HT1080 (cell line): ENCODE measurements around the gene PBX3. TPM values are rescaled to one million over a fixed set of nuclear protein-coding genes. Genes with fewer than 3 reads are reported as not detected.

ENCODE experiments used
- DNase-seq: peaks from one replicate; pipeline ENCODE4 v3.0.0-alpha.2; 2015; ENCODE audit warnings: low read depth
- total RNA-seq: library from RNA; depleted of rRNA; stranded (reverse); fragments of >200 nt; shearing (Covaris generic); gene quantifications from 2 replicates; pipeline ENCODE4 v1.2.3, GENCODE V29; 2014

Gene PBX3
- total RNA-seq, 1 experiment from 2014 or later, result 75.8 TPM

- DNase-seq, result no peak
These were observed 246.3 kb downstream of the PBX3 start for GRCh38 chr9:125993466-125993865.

GRCh38 chr9:125994066-125994943 is 247.1 kb downstream of the PBX3 start:
- DNase-seq, result no peak

- no peak for DNase-seq
These were observed 247.8 kb downstream of the PBX3 start for GRCh38 chr9:125995006-125995405.

GRCh38 chr9:125995706-125996105 is 248.5 kb downstream of the PBX3 start:
- DNase-seq, result no peak

- no peak for DNase-seq
These were observed 249.6 kb downstream of the PBX3 start for GRCh38 chr9:125996791-125997190.

GRCh38 chr9:125997196-125997823 is 250.1 kb downstream of the PBX3 start:
- DNase-seq, result no peak

GRCh38 chr9:125998837-125999503 is 251.8 kb downstream of the PBX3 start:
- no peak for DNase-seq

GRCh38 chr9:125999504-125999881 is 252.3 kb downstream of the PBX3 start:
- DNase-seq, result no peak

- DNase-seq, result no peak
These were observed 253.1 kb downstream of the PBX3 start for GRCh38 chr9:126000256-126000655.

- peak; percentile 18 for DNase-seq
These were observed 253.8 kb downstream of the PBX3 start for GRCh38 chr9:126000731-126001580.

GRCh38 chr9:126001581-126002225 is 254.5 kb downstream of the PBX3 start:
- no peak for DNase-seq

GRCh38 chr9:126002476-126003350 is 255.5 kb downstream of the PBX3 start:
- DNase-seq, result no peak

- DNase-seq, result no peak
These were observed 261.9 kb downstream of the PBX3 start for GRCh38 chr9:126009047-126009446.

GRCh38 chr9:126014726-126015125 is 267.6 kb downstream of the PBX3 start:
- DNase-seq, result no peak

GRCh38 chr9:126015424-126015823 is 268.3 kb downstream of the PBX3 start:
- DNase-seq, result no peak

- no peak for DNase-seq
These were observed 269.6 kb downstream of the PBX3 start for GRCh38 chr9:126016579-126017290.
